Activated CD4-positive, alpha-beta T cell treated with anti-CD3 and anti-CD28 coated beads for 4 hours (primary cell): ENCODE results near the gene DHRSX.
"Not testable (repeated sequence)": the region's sequence is repeated elsewhere in the genome, so short reads cannot be mapped to it uniquely, and the experiment has no call there.

ENCODE experiments used
- DNase-seq, 2 donors: peaks; one replicate each; pipeline ENCODE4 v3.0.0-alpha.2; 2020

The DHRSX gene

GRCh38 chrX:2388669-2389068, 112.1 kb downstream of the DHRSX start:
- DNase-seq, result no peak

DNA sequence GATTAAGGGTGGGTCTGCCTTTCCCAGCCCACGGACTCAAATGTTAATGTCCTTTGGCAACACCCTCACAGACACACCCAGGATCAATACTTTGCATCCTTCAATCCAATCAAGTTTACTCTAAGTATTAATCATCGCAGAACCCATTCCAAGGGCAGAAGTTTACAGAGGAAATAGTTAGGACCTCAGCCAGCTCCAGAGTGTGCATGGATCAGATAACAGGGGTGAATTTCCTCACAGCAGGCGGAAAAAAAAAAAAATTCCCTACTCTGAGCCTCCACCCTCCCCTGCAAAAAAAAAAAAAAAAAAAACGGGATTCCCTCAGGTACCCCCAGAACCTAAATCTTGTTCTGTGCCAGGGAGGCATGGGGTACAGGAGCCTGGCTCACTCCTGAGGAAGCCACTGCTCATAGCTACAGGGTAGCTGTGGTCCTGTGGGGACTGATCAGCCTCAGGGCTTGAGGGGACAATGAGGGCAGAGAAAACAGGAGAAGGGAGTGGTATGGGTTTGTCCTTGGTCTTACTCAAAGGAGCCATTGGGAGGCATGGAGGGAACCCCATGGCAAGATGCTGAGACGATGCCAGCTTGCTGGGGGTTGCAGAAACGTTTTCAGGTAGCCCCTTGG, 113.0 kb downstream of the DHRSX start:
- no peak for DNase-seq

- no peak for DNase-seq
Observed at GRCh38 chrX:2385224-2385623, 115.6 kb downstream of the DHRSX start.

DNA sequence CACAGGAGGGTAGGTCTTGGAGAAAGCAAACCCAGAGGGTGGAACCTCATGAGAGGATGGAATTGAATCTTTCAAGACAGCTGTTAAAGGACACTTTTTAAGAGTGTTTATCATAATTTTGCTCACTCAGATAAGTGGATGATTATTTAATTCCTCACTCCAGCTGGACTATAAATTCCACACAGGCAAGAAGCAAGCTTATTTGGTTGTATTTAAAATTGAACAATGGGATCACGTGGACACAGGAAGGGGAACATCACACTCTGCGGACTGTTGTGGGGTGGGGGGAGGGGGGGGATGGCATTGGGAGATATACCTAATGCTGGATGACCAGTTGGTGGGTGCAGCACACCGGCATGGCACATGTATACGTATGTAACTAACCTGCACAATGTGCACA, 116.3 kb downstream of the DHRSX start:
- no peak for DNase-seq

DNA sequence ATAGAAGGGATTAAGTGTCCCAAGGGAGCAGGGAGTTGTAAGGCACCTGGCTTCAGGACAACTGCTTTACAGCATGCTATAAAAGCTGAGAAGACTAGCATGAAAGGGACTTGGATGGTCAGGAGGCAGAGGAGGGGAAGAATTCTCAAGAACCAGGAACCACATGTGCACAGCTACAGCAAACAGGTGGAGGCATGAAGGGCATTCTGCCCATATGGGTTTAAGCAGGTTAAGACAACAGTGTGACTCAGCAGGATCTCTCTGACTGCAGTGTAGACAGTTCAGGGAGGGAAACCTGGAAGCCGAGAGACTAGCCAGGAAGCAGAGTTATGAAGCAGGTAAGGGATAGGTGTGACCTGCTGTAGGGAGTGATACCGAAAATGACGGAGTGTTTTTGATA, 117.0 kb downstream of the DHRSX start:
- no peak for DNase-seq

DNA sequence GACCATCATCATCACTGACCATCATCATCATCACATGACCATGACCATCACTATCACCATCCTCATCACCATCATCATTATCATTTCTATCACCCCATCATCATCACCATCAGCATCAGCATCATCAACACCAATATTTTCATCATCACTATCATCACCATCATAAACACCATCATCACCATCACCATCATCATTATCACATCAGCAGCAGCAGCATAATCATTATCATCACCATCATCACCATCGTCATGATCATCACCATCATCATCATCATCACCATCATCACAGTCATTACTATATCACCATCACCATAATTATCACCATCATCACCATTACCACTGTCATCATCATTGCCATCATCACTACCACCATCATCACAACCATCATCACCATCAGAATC, 117.6 kb downstream of the DHRSX start:
- no peak for DNase-seq

DNA sequence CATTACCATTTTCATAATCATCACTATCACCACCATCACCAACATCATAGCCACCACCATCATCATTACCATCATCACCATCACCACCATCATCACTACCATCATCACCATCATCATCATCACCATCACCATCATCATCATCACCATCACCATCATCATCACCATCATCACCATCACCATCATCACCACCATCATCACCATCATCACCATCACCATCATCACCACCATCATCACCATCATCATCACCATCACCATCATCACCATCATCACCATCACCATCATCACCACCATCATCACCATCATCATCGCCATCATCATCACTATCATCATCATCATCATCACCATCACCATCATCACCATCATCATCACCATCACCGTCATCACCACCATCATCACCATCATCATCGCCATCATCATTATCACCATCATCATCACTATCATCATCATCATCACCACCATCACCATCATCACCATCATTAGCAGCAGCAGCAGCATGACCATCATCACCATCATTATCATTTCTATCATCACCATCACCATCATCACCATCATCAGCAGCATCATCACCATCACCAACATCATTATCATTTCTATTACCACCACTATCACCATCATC, 118.2 kb downstream of the DHRSX start:
- not testable (repeated sequence) for DNase-seq

DNA sequence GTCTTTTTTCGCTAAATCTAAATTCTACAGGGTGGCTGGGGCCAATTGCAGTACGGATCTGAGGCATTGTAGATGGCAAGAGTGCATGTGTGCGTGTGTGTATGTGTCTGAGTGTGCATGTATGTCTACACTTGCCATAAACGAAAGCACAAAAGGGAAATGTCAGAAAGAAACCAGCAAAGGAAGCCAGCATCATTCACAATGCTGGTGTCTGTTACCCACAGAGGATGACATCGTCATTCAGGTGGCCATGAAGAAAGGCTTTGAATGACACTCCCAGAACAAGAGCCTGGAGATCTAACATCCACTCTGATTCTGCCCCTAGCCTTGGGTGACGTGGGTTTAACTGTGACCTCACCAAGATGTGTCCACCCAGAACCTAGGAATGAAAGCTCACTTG, 124.6 kb downstream of the DHRSX start:
- no peak for DNase-seq

DNA sequence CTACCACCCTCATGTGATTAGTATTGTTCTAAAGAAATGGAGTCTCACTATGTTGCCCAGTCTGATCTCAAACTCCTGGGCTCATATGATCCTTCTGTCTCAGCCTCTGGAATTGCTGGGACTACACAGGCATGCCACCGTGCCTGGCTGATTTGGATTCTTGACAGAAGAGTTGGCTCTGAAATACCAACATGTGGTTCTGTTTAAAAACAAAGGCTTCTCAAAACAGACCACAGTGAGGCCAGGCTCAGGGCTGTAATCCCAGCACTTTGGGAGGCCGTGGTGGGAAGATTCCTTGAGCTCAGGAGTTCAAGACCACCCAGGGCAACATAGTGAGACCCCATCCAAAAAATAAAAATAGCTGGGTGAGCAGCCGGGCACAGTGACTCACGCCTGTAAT, 126.7 kb downstream of the DHRSX start:
- no peak for DNase-seq

- DNase-seq, result no peak
Observed at GRCh38 chrX:2373615-2374014, 127.2 kb downstream of the DHRSX start.

DNA sequence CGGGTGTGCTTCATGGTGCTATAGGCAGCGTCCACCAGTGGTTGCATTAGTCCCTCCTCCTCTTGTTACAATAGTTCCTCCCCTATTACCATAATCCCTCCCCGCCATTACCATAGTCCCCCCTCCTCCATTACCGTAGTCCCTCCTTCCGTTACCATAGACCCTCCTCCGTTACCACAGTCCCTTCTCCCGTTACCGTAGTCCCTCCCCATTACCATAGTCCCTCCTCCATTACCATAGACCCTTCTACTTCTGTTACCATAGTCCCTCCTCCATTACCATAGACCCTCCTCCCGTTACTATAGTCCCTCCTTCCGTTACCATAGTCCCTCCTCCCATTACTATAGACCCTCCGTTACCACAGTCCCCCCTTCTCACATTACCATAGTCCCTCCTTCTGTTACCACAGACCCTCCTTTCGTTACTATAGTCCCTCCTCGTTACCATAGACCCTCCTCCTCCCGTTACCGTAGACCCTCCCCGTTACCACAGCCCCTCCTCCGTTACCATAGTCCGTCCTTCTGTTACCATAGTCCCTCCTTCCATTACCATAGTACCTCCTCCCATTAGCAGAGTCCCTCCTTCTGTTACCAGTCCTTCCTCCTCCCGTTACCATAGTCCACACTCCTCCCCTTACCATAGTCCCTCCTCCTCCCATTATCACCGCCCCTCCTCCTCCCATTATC, 129.6 kb downstream of the DHRSX start:
- DNase-seq, result no peak

DNA sequence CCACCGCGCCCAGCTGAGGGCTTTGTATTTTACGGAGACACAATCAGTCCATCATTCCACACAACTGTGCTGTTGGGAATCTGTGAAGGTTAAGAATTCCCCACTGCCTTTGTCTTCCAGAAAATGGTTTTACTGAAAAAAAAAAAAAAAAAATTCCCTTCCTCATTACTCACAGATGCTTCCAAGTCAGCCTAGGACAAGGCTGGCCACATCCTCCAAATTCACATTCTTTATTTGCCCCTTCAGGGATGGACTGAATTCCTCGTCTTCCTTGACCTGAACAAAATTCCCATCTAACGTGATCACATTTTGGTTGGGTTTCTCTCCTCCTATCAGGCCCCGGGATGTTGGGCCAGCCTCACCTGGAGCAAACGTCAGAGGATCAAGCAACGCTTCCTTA, 130.3 kb downstream of the DHRSX start:
- no peak for DNase-seq

DNA sequence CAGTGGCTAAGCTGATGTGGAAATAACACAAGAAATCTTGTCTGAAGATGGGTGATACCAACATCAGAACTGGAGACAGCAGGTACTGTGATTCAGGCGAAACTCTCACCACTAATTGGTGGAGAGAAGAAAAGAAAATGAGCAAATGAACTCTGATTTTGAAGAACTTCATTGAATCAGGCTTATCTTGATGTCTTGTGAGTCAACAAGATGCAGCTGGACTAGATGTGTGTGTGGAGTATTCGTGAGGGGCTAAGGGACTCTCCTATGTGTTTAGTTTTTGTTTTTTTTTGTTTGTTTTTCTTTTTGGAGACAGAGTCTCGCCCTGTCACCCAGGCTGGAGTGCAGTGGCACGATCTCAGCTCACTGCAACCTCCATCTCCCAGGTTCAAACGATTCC, 131.6 kb downstream of the DHRSX start:
- no peak for DNase-seq

GRCh38 chrX:2360731-2361130, 140.0 kb downstream of the DHRSX start:
- no peak for DNase-seq

DNA sequence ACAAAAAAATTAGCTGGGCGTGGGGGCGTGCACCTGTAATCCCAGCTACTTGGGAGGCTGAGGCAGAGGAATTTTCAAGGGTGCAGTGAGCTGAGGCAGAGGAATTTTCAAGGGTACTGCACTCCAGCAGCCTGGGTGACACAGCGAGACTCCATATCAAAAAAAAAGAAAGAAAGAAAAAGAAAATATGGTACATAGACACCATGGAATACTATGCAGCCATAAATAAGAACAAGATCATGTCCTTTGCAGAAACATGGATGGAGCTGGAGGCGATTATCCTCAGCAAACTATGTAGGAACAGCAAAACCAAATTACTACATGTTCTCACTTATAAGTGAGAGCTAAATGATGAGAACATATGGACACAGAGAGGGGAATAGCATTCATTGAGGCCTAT, 141.3 kb downstream of the DHRSX start:
- not testable (repeated sequence) for DNase-seq

GRCh38 chrX:2351999-2352995, 148.5 kb downstream of the DHRSX start:
- DNase-seq, result no peak

GRCh38 chrX:2351321-2351720, 149.5 kb downstream of the DHRSX start:
- no peak for DNase-seq

GRCh38 chrX:2350703-2351102, 150.1 kb downstream of the DHRSX start:
- not testable (repeated sequence) for DNase-seq

DNA sequence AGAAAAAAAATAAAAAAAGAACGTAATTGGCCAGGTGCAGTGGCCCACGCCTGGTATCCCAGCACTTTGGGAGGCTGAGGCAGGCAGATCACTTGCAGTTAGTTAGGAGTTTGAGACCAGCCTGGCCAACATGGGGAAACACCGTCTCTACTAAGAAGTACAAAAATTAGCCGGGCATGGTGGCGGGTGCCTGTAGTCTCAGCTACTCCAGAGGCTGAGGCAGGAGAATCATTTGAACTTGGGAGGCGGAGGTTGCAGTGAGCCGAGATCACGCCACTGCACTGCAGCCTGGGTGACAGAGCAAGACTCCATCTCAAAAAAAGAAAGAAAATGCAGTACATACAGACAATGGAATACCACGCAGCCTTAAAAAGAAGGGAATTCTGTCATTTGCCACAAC, 150.7 kb downstream of the DHRSX start:
- DNase-seq, result not testable (repeated sequence)

DNA sequence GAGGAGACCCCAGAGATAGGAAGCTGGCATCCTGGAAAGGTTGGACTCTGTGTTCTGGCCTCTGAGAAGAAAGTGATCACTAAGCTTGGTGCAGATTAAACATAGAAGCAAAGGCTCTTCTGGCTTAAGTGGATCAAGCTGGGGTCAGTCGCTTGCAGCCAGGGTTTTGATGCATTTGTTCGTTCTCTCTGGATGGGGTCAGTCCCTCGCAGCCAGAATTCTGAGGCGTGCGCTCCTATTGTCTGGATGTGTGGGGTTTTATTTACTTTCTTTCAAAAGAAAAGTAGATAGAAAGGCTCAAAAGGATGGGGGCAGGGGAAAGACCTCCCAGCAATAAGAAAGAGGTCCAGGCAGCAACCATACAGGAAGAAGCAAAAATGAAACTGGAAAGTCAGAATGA, 152.6 kb downstream of the DHRSX start:
- no peak for DNase-seq

- no peak for DNase-seq
Observed at GRCh38 chrX:2346158-2346557, 154.6 kb downstream of the DHRSX start.

DNA sequence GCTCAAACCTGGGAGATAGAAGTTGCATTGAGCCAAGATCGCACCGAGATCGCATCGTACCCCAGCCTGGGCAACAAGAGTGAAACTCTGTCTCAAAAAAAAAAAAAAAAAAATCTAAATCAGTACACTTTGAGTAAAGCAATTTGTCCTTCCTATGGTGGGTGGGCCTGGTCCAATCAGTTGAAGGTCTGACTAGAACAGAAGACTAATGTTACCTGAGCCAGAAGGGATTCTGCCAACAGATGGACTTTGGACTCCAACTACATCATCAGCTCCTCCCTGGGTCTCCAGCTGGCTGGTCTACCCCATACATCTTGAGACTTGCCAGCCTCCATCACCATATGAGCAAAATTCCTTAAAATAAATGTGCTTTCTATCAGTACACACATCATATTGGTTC, 155.2 kb downstream of the DHRSX start:
- no peak for DNase-seq

- DNase-seq, result no peak
Observed at GRCh38 chrX:2343413-2343812, 157.4 kb downstream of the DHRSX start.
